Caco-2 (cell line): ENCODE measurements around the gene AVEN. TPM values are rescaled to one million over a fixed set of nuclear protein-coding genes. Genes with fewer than 3 reads are reported as not detected.

ENCODE experiments used
- BruUV-seq: library from RNA; stranded (reverse); fragments of 400-500 nt; replicated peaks from 2 replicates; lab custom pipeline; 2021; lab: Mats Ljungman, UMichigan
- CTCF ChIA-PET: fragments of 300-600 bp; sonication (Branson Sonifier 250); formaldehyde crosslinking; loops from one replicate; lab custom pipeline; 2022; ENCODE audit warnings: antibody characterized with exemption; lab: Charles Lee
- POLR2A ChIA-PET: fragments of 300-600 bp; sonication (Branson Sonifier 250); formaldehyde crosslinking; loops from one replicate; lab custom pipeline; 2022; ENCODE audit warnings: antibody characterized with exemption; lab: Charles Lee
- DNase-seq, 2 experiments: peaks; one replicate each; pipeline versions ENCODE4 v3.0.0 to v3.0.0-alpha.2; 2020 to 2022
- H3K27me3 ChIP-seq: replicated peaks from 2 replicates; pipeline ENCODE4 v1.6.0; 2011; ENCODE audit warnings: low read length; ENCODE audit not compliant: control insufficient read depth, insufficient read depth
- H3K36me3 ChIP-seq: 2 replicates; pipeline ENCODE4 v1.5.1; 2011; ENCODE audit warnings: low read length; ENCODE audit not compliant: control insufficient read depth, insufficient read depth
- H3K4me1 ChIP-seq: fragments of 250-450 bp; sonication (Bioruptor Pico); 2 replicates; pipeline ENCODE4 v1.5.1; 2020; ENCODE audit warnings: mild to moderate bottlenecking
- H3K4me3 ChIP-seq: 2 replicates; pipeline ENCODE4 v1.5.1; 2011; ENCODE audit warnings: low read depth, mild to moderate bottlenecking, control low read depth, low read length
- H3K9me3 ChIP-seq: fragments of 250-450 bp; sonication (Bioruptor Pico); 2 replicates; pipeline ENCODE4 v1.5.1; 2020; ENCODE audit warnings: mild to moderate bottlenecking, moderate library complexity
- H3K27ac Mint-ChIP-seq: one replicate; pipeline ENCODE4 v1.8.0; 2022; ENCODE audit warnings: mixed read lengths; ENCODE audit not compliant: unreplicated experiment
- H3K27me3 Mint-ChIP-seq: one replicate; pipeline ENCODE4 v1.8.0; 2022; ENCODE audit warnings: mixed read lengths; ENCODE audit not compliant: insufficient read depth, unreplicated experiment
- H3K36me3 Mint-ChIP-seq: one replicate; pipeline ENCODE4 v1.8.0; 2022; ENCODE audit warnings: mild to moderate bottlenecking, mixed read lengths; ENCODE audit not compliant: insufficient read depth, unreplicated experiment
- H3K4me1 Mint-ChIP-seq: one replicate; pipeline ENCODE4 v1.8.0; 2022; ENCODE audit warnings: low read depth, mixed read lengths; ENCODE audit not compliant: unreplicated experiment
- H3K4me3 Mint-ChIP-seq: one replicate; pipeline ENCODE4 v1.8.0; 2022; ENCODE audit warnings: mild to moderate bottlenecking, moderate library complexity, mixed read lengths; ENCODE audit not compliant: unreplicated experiment
- H3K9me3 Mint-ChIP-seq: one replicate; pipeline ENCODE4 v1.8.0; 2022; ENCODE audit warnings: mixed read lengths; ENCODE audit not compliant: unreplicated experiment
- CTCF ChIP-seq, 2 experiments: fragments of 200-600 bp in 1 of 2; IDR thresholded peaks; 1 replicate in 1 of 2; 2 replicates in 1 of 2; pipeline versions ENCODE4 v1.5.1 to v1.8.0; 2011 to 2022; ENCODE audit warnings: antibody characterized with exemption in 1 of 2, control low read depth in 1 of 2, inconsistent platforms in 1 of 2, low read depth in 1 of 2, low read length in 1 of 2, mild to moderate bottlenecking in 1 of 2, moderate library complexity in 1 of 2; ENCODE audit not compliant: insufficient read depth in 1 of 2, severe bottlenecking in 1 of 2, unreplicated experiment in 1 of 2
- intact Hi-C: fragments of 100-400 bp; cut with micrococcal nuclease; formaldehyde crosslinking; loops from one replicate; pipeline ENCODE4 v1.10.0; 2022; ENCODE audit not compliant: unreplicated experiment
- total RNA-seq: library from RNA; stranded (reverse); gene quantifications from 2 replicates; pipeline ENCODE4 v1.2.3, GENCODE V29; 2022

The AVEN gene
- total RNA-seq, 1 experiment from 2014 or later: 8.7 TPM

- H3K36me3 Mint-ChIP-seq: no peaks in the 10 kb centered on the region
- peak overlapping the region; percentile 77 for H3K4me3 Mint-ChIP-seq
- H3K36me3 ChIP-seq: no peaks in the 10 kb centered on the region
- POLR2A ChIA-PET: no interaction called here
- H3K27me3 ChIP-seq: no peaks in the 10 kb centered on the region
- intact Hi-C loops: no loop called here
- CTCF ChIA-PET: no interaction called here
- peaks cover 6% of the 10 kb centered on the region for H3K4me1 Mint-ChIP-seq
- no peaks in the 10 kb centered on the region for H3K9me3 ChIP-seq
- H3K27me3 Mint-ChIP-seq: no peaks in the 10 kb centered on the region
- H3K4me1 ChIP-seq: peaks cover 6% of the 10 kb centered on the region; the same call in 1 of the 2 replicates
- H3K4me3 ChIP-seq: peak overlapping the region; percentile 94
- BruUV-seq: no TSS peak
- no peaks in the 10 kb centered on the region for H3K9me3 Mint-ChIP-seq
- no peak for TF ChIP-seq CTCF (IDR thresholded peaks at IDR 0.05; ENCODE audit: insufficient read depth in 1 of 2, low read depth in 1 of 2, low read length in 1 of 2, severe bottlenecking in 1 of 2, unreplicated experiment in 1 of 2)
- no peak for DNase-seq
- H3K27ac Mint-ChIP-seq: no peak overlapping the region
Measured at GRCh38 chr15:34039790-34040113, 748 bp upstream of the AVEN start.

- peak overlapping the region; percentile 77 for H3K4me3 Mint-ChIP-seq
- peak; percentile 62 to 74 for DNase-seq
- no peak for TF ChIP-seq CTCF (IDR thresholded peaks at IDR 0.05; ENCODE audit: insufficient read depth in 1 of 2, low read depth in 1 of 2, low read length in 1 of 2, severe bottlenecking in 1 of 2, unreplicated experiment in 1 of 2)
- H3K4me3 ChIP-seq: peak overlapping the region; percentile 94
- BruUV-seq: no TSS peak
- H3K9me3 Mint-ChIP-seq: no peaks in the 10 kb centered on the region
- ChIA-PET POLR2A (interaction anchor here (0.6 kb wide), 2 partner anchors 9 to 70 kb away, joined by 3 to 7 read pairs; partner anchors contain the start of gene CHRM5), CTCF (no interaction called here)
- H3K27me3 ChIP-seq: no peaks in the 10 kb centered on the region
- no peaks in the 10 kb centered on the region for H3K9me3 ChIP-seq
- intact Hi-C loops: no loop called here
- peaks cover 6% of the 10 kb centered on the region; the same call in 1 of the 2 replicates for H3K4me1 ChIP-seq
- no peaks in the 10 kb centered on the region for H3K27me3 Mint-ChIP-seq
- H3K36me3 ChIP-seq: no peaks in the 10 kb centered on the region
- H3K36me3 Mint-ChIP-seq: no peaks in the 10 kb centered on the region
- H3K27ac Mint-ChIP-seq: peak overlapping the region; percentile 48
- peaks cover 6% of the 10 kb centered on the region for H3K4me1 Mint-ChIP-seq
Measured at GRCh38 chr15:34038023-34038870, 757 bp downstream of the AVEN start.

- intact Hi-C loops: no loop called here
- H3K4me3 Mint-ChIP-seq: no peak overlapping the region
Measured at GRCh38 chr15:34031987-34032760, 6.8 kb downstream of the AVEN start.

More at GRCh38 chr15:34031987-34032760, 6.8 kb downstream of the AVEN start:
- CTCF ChIA-PET: no interaction called here
- BruUV-seq: no TSS peak
- H3K27me3 ChIP-seq: no peaks in the 10 kb centered on the region
- no peaks in the 10 kb centered on the region for H3K9me3 Mint-ChIP-seq
- H3K27me3 Mint-ChIP-seq: no peaks in the 10 kb centered on the region
- H3K4me1 ChIP-seq: no peaks in the 10 kb centered on the region
- no peak overlapping the region for H3K27ac Mint-ChIP-seq
- no peaks in the 10 kb centered on the region for H3K9me3 ChIP-seq
- H3K4me1 Mint-ChIP-seq: no peaks in the 10 kb centered on the region
- no peak for TF ChIP-seq CTCF (IDR thresholded peaks at IDR 0.05; ENCODE audit: insufficient read depth in 1 of 2, low read depth in 1 of 2, low read length in 1 of 2, severe bottlenecking in 1 of 2, unreplicated experiment in 1 of 2)
- POLR2A ChIA-PET: no interaction called here
- H3K36me3 Mint-ChIP-seq: no peaks in the 10 kb centered on the region
- no peaks in the 10 kb centered on the region for H3K36me3 ChIP-seq
- no peak overlapping the region for H3K4me3 ChIP-seq
- no peak for DNase-seq
